GM19463 (cell line): ENCODE data around the gene PSMF1.
"Not testable (repeated sequence)": the region's sequence is repeated elsewhere in the genome, so short reads cannot be mapped to it uniquely, and the experiment has no call there.

Experiments used
- ATAC-seq: cut with Tn5 transposase; IDR thresholded peaks from one replicate; pipeline ENCODE4 v1.9.1; 2021; ENCODE audit warnings: mild to moderate bottlenecking, moderate library complexity; ENCODE audit not compliant: unreplicated experiment

Gene PSMF1

DNA sequence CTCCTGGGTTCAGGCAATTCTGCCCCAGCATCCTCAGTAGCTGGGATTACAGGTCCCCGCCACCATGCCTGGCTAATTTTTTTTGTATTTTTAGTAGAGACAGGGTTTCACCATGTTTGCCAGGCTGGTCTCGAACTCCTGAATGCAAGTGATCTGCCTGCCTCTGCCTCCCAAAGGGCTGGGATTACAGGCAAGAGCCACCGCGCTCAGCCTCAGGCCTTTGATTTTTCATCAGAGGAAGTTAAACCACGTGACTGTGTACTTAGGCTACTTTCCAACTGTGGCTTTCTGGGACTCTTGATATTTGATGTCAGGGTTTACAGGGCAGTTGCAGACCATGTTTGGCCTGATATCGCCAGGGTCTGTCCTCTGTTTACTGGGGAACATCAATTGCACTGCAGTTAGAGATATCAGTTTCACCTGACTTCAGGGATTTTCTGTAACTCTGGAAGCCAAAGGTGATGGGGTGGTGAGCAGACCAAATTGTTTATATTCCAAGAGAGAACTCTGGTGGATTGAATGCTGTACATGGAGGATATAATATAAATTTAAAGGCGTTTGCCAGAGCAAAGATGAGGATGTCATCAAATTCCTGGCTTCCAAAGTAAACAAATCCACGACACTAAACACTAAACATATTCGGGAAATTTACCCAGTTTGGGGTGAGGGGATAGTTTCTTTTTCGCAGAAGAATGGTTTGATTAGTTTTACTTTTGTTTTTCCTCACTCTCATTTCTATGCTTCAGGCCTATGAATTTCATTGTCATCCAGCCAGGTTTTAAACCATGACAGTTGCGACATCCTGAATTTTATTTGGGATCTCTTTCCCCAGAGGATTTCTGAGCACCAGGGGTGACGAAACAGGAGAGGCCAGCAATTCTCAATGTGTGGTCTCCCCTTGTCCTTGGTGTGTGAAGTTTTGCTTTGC is 4.2 kb downstream of the PSMF1 start:
- no peak for ATAC-seq

DNA sequence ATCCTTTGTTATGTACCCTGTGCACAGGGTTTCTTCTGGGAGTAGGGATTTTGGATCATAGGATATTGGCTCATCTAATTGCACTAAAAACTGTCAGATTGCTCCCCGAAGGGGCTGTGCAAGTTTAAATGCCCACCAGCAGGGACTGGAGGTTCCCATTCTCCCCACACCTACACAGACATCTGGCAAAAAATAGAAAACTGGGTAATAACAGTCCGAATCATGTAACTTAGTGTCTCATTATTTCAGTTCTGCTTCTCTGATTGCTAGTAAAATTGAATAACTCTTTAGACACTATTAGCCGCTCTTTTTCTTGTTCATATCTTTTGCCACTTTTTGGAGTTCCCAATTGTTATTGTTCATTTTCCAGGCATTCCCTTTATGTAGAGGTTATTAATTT is 5.3 kb downstream of the PSMF1 start:
- no peak for ATAC-seq

DNA sequence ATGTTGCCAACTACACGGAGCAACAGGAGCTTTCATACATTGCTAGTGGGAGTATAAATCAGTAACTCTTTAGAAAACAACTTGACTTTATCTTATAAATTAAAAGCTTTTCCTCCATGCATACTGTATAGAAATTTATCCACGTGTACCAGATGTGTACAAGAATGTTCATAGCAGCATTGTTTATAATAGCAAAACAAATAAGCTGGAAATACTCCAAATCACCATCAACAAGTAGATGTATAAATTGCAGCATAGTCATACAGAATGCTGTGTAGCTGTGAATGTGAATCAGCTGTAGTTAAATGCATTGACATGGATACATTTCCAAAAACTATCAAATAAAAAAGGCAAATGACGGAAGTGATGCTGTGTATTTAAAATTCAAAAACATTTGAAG is 6.0 kb downstream of the PSMF1 start:
- ATAC-seq: no peak

DNA sequence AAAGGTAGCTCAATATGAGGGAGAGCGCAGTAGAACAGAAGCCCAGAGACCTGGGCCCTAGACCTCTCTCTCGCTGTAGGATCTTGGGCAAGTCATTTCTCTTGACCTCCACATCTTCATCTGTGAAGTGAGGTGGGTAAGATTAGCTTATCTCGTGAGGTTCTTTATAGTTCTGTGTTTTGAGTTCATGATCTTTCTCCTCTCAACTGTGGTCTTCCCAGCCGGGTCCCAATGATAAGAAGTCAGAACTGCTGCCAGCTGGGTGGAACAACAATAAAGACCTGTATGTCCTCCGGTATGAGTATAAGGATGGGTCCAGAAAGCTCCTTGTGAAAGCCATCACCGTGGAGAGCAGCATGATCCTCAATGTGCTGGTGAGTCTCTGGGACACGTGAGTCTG is 6.9 kb downstream of the PSMF1 start:
- no peak for ATAC-seq

DNA sequence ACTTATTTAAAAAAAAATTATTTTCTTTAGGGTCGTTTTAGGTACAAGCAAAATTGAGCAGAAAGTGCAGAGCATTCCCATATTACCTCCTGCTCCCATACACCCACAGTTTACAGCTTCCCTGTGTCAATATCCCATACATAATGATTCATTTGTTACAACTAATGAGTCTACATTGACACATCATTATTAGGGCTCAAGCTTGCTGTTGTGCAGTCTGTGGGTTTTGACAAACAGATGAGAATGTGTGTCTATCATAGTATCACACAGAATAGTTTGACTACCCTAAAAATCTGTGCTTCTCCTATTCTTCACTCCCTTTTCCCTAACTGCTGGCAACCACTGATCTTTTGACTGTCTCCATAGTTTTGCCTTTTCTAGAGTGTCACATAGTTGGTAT is 9.4 kb downstream of the PSMF1 start:
- no peak for ATAC-seq

DNA sequence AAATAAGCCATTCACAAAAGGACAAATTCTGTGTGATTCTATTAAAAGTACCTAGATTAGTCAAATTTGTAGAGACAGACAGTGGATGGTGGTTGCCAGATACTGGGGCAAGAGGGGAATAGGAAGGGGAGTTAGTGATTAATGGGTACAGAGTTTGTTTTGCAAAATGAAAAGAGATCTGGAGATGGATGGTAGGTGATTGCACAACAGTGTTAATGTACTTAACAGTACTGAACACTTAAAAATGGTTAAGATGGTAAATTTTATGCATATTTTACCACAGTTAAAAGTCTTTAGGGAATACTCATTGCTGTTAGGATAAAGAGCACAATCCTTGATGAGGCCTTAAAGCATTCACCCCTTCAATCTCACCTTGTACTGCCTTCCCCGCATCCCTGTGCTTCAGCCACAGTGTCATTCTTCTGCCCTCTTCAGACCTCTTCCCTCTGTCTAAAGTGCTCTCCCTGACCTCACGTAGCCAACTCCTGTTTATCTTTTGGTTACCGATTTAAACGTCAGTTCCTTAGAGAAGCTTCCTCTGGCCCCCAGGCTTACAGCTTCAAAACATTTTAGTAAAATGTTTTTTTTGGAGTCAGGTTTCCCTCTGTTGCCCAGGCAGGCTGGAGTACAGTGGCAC is 11.8 kb downstream of the PSMF1 start:
- ATAC-seq: no peak

DNA sequence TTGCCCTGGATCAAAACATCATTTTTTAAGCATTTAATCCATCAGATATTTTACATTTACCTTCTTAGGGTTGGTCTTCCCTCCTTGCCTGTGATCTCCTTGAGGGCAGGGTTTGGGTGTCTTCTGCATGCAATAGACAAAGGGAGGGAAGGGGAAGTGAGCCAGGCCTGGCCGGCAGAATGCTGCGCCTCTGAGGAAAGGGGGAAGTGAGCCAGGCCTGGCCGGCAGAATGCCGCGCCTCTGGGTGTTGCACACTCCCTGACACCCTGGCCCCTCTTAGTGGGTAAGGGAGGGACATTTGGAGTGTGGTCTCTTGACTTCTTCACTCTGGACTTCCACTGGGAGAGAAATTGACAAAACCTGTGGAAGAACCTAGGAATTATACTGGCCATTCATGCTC is 12.4 kb downstream of the PSMF1 start:
- no peak for ATAC-seq

DNA sequence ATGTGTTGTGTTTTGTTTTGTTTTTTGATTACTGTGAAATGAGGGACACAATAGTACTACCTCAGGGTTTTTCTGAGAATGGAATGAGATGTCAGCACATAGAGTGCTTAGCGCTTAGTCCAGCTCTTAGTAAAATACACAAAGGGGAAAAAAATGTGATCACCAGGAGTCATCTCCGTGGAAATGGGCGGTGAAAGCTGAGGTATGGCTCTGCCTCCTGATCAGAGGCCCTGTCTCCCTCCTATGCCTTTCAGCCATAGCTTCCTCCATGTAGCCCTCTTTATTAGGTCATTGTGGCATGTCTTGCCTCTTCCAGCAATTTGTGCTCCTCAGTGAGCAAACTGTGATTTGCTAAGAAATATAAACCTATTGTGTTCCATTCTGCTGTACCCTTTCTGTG is 13.0 kb downstream of the PSMF1 start:
- no peak for ATAC-seq

DNA sequence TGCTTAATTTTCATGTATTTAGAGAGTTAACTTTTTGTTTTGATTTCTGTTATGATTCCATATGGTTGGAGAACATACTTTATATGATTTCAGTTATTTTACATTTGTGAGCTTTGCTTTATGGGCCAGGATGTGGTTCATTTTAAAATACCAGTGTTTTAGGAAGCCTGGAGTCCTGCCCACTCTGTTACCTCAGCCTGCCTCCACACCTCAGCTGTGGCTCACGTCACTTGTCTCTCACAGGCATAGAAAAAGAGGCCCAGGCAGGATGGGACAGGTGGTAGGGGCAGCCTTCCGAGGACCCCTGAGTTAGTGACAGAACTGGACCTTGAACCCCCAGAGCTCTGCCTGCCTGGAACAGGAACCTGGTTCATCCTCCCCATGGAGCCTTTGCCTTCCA is 16.0 kb downstream of the PSMF1 start:
- ATAC-seq: no peak

DNA sequence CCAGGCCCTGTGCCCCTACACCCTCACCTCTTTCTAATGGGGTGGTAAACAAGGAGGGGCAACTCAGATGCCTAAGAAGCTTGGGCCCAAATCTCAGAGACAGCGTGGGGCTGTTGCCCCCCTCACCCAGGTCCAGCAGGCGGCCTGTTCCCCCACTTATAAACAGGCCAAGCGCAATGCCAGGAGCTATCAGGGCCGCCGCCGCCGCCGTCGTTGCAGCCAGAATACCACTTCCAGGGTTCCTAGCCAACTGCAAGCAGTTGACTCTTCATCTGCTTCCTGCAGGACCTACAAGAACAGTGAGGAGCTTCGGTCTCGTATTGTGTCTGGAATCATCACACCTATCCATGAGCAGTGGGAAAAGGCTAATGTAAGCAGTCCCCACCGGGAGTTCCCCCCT is 16.4 kb downstream of the PSMF1 start:
- no peak for ATAC-seq

DNA sequence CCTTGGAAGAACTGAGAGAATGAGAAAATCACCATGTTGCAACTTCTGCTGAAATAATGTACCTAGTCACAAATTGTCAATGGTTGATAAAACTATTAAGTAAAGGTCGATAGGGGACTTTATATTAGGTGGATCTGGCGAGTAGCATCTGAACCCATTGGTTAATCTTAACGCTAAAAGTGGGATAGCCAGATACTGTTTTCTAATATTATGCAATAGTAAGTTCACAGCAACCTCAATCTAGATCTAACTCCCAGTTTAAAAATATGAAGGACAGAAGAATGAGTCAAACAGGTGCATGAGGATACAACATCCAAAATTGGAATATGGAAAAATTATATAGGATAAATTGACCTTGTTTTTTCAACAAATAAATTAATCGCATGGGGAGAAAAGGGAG is 18.8 kb downstream of the PSMF1 start:
- no peak for ATAC-seq

DNA sequence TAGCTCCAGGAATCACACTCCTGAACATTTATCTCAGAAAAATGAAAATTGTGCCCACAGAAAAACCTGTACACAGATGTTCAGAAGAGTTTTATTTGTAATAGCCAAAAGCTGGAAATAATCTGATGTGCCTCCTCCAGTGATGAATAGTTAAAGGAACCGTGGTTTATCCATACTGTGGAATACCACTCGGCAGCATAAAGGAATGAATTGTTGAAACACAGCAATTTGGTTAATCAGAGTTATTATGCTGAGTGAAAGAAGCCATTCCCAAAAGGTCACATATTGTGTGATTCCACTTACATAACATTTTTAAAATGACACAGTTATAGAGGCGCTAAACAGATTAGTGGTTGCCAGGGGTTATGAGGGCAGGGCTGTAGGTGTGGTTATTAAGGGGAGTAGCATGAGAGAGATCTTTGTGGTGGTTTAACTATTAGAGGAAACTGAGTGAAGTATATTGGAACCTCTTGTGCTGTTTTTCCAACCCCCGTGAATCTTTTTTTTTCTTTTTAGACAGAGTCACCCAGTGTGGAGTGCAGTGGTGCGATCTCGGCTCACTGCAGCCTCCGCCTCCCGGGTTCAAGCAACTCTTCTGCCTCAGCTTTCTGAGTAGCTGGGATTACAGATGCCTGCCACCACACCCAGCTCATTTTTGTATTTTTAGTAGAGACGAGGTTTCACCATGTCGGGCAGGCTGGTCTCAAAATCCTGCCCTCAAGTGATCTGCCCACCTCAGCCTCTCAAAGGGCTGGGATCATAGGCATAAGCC is 26.2 kb downstream of the PSMF1 start:
- no peak for ATAC-seq

DNA sequence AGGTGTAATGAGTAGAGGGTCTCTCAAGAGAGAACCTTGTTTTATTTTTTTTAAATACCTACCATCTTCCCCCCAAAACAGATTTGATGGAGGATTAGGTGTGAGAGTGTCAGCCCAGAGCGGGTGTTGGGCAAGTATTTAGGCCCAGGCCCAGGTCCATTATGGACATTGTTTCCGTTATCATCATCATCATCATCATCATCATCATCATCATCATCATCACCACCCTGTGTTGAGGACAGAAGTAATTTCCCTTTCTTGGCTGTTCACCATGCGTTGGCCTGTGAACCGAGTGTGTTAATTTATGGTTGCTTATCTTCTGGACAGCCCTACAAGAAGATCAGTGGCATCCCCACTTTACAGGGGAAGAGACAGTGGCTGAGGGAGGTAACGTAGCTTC is 28.6 kb downstream of the PSMF1 start:
- ATAC-seq: no peak

DNA sequence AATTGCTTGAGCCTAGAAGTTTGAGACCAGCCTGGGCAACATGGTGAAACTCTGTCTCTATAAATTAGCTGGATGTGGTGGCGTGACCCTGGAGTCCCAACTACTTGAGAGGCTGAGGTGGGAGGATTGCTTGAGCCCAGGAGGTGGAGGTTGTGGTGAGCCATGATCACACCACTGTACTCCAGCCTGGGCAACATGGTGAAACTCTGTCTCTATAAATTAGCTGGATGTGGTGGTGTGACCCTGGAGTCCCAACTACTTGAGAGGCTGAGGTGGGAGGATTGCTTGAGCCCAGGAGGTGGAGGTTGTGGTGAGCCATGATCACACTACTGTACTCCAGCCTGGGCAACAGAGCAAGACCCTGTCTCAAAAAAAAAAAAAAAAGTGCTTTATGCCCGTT is 31.4 kb downstream of the PSMF1 start:
- not testable (repeated sequence) for ATAC-seq

DNA sequence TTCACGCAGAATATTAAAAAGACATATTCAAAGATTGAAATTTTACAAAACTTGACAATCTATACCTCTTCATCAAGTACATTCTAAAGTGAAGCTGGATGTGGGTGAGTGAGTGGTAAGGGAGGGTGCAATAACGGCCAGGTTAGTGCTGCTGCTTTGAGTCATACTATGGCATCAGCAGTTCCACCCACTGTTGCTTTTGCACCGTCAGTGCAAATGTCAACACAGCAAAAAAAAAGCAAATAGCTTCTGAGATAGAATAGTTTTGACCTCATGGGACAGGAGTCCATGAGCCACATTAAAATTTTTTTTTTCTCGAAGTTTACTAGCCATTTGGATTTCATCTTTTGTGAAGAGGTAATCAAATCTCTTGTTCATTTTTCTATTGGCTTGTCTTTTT is 31.8 kb downstream of the PSMF1 start:
- ATAC-seq: no peak

DNA sequence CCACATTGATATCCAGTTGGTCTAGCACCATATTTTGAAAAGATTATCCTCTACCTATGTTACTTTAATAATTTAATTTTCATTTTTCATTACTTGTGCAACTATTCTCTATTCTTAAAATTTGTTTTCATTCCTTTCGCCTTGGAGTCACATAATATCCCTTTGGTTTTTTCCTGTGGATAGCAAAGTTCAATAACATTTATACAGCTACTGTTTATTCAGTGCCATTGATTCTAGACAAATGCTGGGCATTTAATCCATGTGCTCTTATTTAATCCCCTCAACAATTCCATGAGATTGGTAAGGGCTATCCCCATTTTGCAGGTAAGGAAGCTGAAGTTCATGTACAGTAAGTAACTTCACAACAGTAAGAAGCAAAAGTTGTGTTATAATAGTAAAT is 32.6 kb downstream of the PSMF1 start:
- ATAC-seq: no peak

DNA sequence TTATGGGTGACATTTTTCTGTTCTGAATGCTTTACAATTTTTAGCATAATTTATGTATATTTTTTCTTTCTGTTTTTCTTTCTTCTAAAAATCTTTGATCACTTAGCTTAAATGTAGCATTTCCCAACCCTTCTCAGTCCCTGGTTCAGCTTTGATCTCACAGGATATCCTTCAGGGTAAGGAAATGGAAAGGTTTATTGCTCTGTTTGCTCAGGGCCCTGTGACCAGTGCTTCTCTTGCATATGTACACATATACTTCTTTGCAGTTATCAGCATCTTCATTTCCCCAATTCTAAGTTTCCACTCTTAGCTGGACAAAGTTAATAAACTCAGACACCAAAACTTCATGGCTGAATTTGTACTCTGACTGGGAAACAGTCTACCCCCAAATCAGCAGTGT is 35.8 kb downstream of the PSMF1 start:
- ATAC-seq: no peak

DNA sequence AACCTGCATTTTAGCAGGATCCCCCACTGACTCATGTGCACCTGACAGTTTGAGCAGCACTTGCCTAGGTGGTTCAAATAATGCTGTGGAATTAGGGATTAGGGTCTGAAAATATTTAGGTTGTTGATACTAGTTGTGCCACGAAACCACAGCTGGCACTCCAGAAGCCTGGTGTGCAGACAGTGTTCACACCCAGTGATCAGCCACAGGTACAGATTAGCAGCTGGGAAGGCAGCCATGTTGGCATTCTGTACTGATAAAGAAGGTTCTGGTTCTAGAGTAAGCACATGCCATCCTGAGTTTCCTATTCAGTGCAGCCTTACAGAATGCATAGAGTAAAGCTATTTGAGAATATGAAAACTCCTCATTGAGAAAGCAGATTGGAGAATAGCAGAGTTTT is 36.3 kb downstream of the PSMF1 start:
- ATAC-seq: no peak

DNA sequence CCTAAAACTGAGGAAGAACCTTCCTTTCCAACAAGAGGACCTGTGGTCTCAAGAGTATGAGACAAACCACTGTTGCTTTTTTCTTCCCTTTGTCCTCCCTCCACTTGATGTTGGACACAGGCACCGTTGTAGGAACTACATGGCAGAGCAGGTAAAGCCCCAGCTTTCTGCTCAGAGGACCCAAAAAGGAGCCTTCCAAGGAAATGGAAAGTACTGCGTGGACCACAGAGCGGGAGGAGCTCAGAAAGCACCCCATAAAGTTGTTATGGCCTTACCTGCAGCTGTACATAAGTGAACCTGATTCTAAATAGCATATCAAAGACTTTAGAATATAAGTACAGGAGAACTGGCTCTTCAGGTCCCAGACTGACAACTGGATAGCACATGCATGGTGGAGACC is 36.9 kb downstream of the PSMF1 start:
- ATAC-seq: no peak

DNA sequence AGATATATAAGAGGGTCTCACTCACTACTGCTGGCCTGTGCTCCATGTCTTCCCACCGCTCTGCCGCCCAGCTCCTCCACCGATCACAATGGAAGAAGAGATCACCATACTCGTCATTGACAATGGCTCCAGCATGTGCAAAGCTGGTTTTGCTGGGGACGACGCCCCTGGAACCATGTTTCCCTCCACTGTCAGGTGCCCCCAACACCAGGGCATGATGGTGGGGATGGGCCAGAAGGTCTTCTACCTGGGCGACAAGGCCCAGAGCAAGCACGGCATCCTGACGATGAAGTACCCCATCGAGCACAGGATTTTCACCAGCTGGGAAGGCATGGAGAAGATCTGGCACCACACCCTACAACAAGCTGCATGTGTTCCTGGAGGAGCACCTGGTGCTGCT is 42.1 kb downstream of the PSMF1 start:
- ATAC-seq: no peak

DNA sequence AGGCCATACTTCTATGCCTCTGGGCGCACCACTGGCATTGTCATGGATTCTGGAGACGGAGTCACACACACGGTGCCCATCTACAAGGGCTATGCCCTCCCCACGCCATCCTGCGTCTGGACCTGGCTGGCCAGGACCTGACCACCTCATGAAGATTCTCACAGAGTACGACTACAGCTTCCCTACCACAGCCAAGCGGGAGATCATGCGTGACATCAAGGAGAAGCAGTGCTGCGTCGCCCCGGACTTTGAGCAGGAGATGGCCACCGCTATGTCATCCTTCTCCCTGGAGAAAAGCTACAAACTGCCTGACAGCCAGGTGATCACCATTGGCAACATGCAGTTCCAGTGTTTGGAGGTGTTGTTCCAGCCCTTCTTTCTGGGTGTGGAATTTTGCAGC is 42.6 kb downstream of the PSMF1 start:
- no peak for ATAC-seq

DNA sequence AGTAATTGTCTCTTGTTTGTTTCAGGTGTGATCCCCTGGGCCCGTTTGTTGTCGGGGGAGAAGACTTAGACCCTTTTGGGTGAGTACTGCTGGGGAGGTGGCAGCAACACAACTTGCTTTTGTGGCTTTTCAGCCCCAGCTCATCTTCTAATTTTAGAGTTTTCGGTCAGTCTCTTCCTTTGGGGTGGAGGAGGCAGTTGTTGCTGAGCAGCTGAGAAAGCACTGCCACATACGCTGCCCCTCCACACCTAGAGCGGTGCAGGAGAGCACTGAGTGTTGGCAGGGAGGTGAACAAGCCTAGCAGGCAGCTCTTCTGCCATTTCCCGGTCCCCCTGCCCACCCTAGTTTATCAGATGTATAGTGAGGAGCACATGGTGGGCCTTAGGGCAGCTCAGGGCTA is 44.7 kb downstream of the PSMF1 start:
- no peak for ATAC-seq
